HG02981 (cell line): ENCODE measurements around the gene SUGP1.

Experiments
- ATAC-seq: cut with Tn5 transposase; IDR thresholded peaks from one replicate; pipeline ENCODE4 v1.9.1; 2021; ENCODE audit warnings: mild to moderate bottlenecking, moderate library complexity; ENCODE audit not compliant: unreplicated experiment

Gene SUGP1

GRCh38 chr19:19304186-19304965 is 15.9 kb downstream of the SUGP1 start:
- ATAC-seq = no peak

GRCh38 chr19:19303411-19303810 is 16.9 kb downstream of the SUGP1 start:
- ATAC-seq = no peak

DNA sequence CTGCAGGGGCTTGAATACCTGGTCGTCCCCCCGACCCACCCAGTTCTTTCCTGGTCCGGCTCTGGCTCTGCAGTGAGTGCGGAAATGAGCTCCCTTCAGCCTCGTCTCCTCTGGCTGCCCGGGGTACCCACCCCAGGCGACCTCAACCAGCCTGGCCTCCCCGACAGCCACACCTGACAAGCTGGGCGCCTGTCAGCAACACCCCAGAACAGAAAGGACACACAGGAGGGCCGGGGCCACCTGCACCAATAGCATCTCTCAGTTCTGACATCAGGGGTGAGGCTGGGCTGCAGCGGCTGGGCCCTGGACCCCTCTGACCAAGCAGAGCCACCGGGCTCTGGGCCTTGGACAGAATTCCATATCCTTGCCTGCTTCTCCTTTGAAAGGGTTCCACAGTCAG is 19.7 kb downstream of the SUGP1 start:
- ATAC-seq = no peak

- ATAC-seq = no peak
Observed at GRCh38 chr19:19297759-19298158, 22.6 kb downstream of the SUGP1 start.

DNA sequence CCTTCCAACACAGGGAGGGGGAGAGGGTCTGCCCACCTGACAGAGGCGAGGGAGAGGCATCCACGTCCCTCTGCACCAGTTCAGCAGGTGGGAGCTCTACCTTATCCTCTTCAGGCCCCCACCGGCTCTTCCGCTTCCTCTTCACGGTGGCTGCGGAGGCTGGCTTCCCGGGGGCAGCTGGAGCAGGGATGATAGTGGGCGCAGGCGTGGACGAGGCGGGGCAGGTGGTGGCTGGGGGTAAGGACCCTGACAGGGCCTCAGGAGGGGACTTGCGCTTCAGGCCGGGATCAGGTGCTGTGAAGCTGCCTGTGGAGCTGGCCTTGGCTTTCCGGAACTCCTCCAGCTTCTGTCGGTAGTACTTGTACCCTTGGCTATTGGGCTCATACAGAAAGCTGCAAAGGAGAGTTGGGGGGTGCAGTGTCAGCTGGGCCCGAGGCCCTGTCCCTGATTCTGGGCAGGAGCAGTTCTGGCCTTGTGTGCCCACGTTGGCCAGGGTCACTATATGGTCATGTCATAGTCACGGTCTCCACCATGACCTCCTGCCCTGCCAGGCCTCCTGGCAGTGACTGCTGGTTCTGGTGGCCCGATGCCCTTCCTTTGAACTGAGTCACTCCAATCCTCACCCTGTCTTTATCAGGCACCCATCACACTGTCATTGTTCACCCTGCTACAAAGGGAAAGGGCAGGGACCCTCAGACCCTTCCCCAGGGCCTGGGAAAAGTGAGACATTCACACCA is 23.2 kb downstream of the SUGP1 start:
- no peak for ATAC-seq

GRCh38 chr19:19294914-19295313 is 25.4 kb downstream of the SUGP1 start:
- no peak for ATAC-seq

GRCh38 chr19:19292607-19293006 is 27.7 kb downstream of the SUGP1 start:
- ATAC-seq = no peak

- ATAC-seq = no peak
Observed at GRCh38 chr19:19285686-19286085, 34.6 kb downstream of the SUGP1 start.

GRCh38 chr19:19280561-19280960 is 39.7 kb downstream of the SUGP1 start:
- no peak for ATAC-seq

- ATAC-seq = no peak
Observed at GRCh38 chr19:19279853-19280252, 40.5 kb downstream of the SUGP1 start.

- ATAC-seq = no peak
Observed at GRCh38 chr19:19279062-19279612, 41.2 kb downstream of the SUGP1 start.

- ATAC-seq = no peak
Observed at GRCh38 chr19:19278315-19278714, 42.0 kb downstream of the SUGP1 start.

GRCh38 chr19:19276851-19277250 is 43.5 kb downstream of the SUGP1 start:
- no peak for ATAC-seq

GRCh38 chr19:19276386-19276785 is 43.9 kb downstream of the SUGP1 start:
- no peak for ATAC-seq

DNA sequence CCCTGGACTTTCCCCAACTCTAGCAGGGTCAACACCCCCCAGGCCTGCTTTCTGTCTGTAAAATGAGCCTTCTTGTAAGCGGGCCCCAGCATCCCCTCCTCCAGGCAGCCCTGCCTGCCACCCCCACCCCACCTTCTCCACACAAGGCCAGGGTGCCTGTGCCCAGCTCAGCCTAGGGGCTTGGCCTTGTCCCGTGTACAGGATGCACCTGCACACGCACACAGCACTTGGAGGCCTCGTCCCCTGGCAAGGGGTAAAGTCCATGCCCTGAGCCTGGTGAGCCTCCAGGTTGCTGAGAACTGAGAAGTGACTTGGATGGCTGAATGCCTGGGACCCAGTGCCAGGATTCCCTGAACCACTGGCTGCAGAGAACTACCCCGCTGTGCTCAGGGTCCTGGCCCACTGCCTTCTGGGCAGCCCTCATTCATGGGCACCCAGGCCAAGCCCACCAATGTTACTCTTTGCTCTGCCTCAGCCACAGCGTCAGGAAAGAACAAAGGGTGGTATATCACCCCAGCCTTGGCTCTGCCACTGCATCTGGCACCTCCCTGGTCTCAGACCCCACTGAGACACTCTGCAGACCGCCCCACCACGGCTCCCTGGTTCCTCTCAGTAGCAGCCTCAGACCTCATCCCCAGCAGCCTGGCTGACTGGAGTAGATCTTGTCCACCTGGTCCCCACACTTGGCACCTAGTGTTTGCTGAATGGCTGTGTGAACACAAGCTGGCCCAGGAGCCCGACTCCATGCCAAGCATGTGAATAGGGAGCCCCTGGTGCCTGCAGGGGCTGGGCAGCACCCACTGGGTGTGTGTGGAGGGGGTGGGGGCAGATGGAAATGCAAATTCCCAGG is 45.4 kb downstream of the SUGP1 start:
- ATAC-seq = no peak

- ATAC-seq = no peak
Observed at GRCh38 chr19:19274146-19274545, 46.2 kb downstream of the SUGP1 start.

GRCh38 chr19:19271828-19272599 is 48.3 kb downstream of the SUGP1 start:
- ATAC-seq = no peak

DNA sequence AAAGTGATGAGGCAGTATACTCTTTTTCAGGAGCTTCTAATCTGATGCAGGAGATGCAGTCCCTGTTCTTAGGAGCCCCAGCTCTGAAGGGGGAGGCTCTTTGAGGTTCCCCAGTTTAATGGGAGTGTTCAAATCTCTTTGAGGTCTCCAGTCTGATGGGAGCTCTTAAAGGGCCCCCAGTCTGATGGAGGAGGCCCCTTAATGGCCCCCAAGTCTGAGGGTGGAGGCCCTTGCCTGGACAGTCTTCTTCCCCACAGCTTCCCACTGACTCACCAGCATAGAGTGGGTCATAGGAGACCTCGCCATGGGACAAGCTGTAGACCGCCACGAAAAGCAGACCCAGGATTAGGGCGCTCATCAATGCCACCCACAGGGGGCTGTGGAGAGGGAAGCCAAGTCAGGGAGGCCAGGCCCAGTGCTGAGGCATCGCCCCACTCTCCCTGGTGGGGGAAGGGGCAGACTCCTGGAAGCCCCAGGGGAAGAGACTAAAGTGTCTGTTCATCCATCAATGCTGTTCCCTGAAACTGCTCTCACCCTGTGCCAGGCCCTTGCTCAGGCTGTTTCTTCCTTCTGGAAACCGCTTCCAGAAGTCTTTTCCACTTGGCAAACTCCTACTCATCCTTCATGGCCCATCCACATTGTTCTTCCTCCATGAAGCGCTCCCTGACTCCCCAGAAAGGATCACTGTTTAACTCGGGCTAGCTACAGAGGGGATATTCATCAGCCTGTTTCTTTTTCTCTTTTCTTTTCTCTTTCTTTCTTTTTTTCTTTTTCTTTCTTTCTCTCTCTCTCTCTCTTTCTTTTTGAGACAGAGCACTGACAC is 49.3 kb downstream of the SUGP1 start:
- ATAC-seq = no peak

- no peak for ATAC-seq
Observed at GRCh38 chr19:19269952-19270694, 50.2 kb downstream of the SUGP1 start.
